Measurements from ENCODE around the gene IQCM. TPM values are rescaled to one million over a fixed set of nuclear protein-coding genes. Genes with fewer than 3 reads are reported as not detected.

The IQCM gene
- total and polyA plus RNA-seq, 2 donors (not counting 1 experiment from before 2014, with no cell fraction given), result not detected

- H3K79me2 ChIP-seq (ENCODE audit: control insufficient read depth, insufficient read depth, low read length), result no peaks in the 10 kb centered on the region
- H3K9ac ChIP-seq (ENCODE audit: insufficient read depth, low read length), result no peak overlapping the region
- no peak for DNase-seq (ENCODE audit: low read depth in 2 of 2)
- H3K4me2 ChIP-seq (ENCODE audit: extremely low read depth, insufficient read depth, low read length), result no peak overlapping the region
- no peaks in the 10 kb centered on the region for H3K4me1 ChIP-seq (ENCODE audit: control insufficient read depth, extremely low read depth, insufficient read depth, low read length)
- H3K36me3 ChIP-seq (ENCODE audit: control insufficient read depth, insufficient read depth, low read length), result no peaks in the 10 kb centered on the region
- no peaks in the 10 kb centered on the region for H4K20me1 ChIP-seq (ENCODE audit: control insufficient read depth, extremely low read depth, insufficient read depth, low read length)
- TF ChIP-seq EZH2 (IDR thresholded peaks at IDR 0.05; ENCODE audit: low read length, missing control alignments), result no peak
- no peak for TF ChIP-seq CTCF (conservative IDR thresholded peaks at IDR 0.05 in 1 of 2, IDR thresholded peaks at IDR 0.05 in 1 of 2; ENCODE audit: low read depth in 1 of 2, low read length in 2 of 2)
- H3K27ac ChIP-seq (ENCODE audit: insufficient read depth, low read length), result no peak overlapping the region
- H3K9me3 ChIP-seq (ENCODE audit: control insufficient read depth, insufficient read depth, low read depth, low read length), result no peaks in the 10 kb centered on the region
- H2AFZ ChIP-seq (ENCODE audit: low read length), result no peak overlapping the region
- H3K4me3 ChIP-seq (replicated peaks in 1 of 4; ENCODE audit: control extremely low read depth in 1 of 4, insufficient read depth in 1 of 4, low read depth in 3 of 4, low read length in 4 of 4), result no peak overlapping the region
- H3K27me3 ChIP-seq (ENCODE audit: control insufficient read depth, insufficient read depth, low read length), result no peaks in the 10 kb centered on the region
Observed at GRCh38 chr4:149835280-149835679, 19.6 kb upstream of the IQCM start.

DNA sequence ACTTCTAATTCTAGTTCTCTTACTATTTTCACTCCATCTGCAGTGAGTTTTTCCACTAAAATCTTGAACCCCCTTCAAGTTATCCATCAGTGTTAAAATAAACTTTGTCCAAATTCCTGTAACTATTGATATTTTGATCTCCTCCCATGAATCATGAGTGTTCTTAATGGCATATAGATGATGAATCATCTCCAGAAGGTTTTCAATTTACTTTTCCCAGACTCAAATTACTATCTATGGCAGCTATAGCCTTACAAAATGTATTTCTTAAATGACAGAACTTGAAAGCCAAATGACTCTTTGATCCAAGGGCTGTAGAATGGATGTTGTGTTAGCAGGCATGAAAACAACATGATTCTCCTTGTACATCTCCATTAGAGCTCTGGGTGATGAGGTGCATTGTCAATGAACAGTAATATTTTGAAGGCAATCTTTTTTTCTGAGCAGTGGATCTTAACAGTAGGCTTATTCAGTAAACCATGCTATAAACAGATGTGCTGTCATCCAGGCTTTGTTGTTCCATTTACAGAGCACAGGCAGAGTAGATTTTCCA lies 16.1 kb upstream of the IQCM start:
- H3K27me3 ChIP-seq (ENCODE audit: control insufficient read depth, insufficient read depth, low read length), result no peaks in the 10 kb centered on the region
- H3K36me3 ChIP-seq (ENCODE audit: control insufficient read depth, insufficient read depth, low read length), result no peaks in the 10 kb centered on the region
- H2AFZ ChIP-seq (ENCODE audit: low read length), result no peak overlapping the region
- H3K9ac ChIP-seq (ENCODE audit: insufficient read depth, low read length), result no peak overlapping the region
- H3K27ac ChIP-seq (ENCODE audit: insufficient read depth, low read length), result no peak overlapping the region
- no peak overlapping the region for H3K4me3 ChIP-seq (replicated peaks in 1 of 4; ENCODE audit: control extremely low read depth in 1 of 4, insufficient read depth in 1 of 4, low read depth in 3 of 4, low read length in 4 of 4)
- DNase-seq (ENCODE audit: low read depth in 2 of 2), result no peak
- H3K79me2 ChIP-seq (ENCODE audit: control insufficient read depth, insufficient read depth, low read length), result no peaks in the 10 kb centered on the region
- no peaks in the 10 kb centered on the region for H3K9me3 ChIP-seq (ENCODE audit: control insufficient read depth, insufficient read depth, low read depth, low read length)
- H4K20me1 ChIP-seq (ENCODE audit: control insufficient read depth, extremely low read depth, insufficient read depth, low read length), result no peaks in the 10 kb centered on the region
- no peak overlapping the region for H3K4me2 ChIP-seq (ENCODE audit: extremely low read depth, insufficient read depth, low read length)
- no peaks in the 10 kb centered on the region for H3K4me1 ChIP-seq (ENCODE audit: control insufficient read depth, extremely low read depth, insufficient read depth, low read length)
- no peak for TF ChIP-seq CTCF (conservative IDR thresholded peaks at IDR 0.05 in 1 of 2, IDR thresholded peaks at IDR 0.05 in 1 of 2; ENCODE audit: low read depth in 1 of 2, low read length in 2 of 2)
- TF ChIP-seq EZH2 (IDR thresholded peaks at IDR 0.05; ENCODE audit: low read length, missing control alignments), result no peak

- Histone ChIP-seq H3K4me1 (ENCODE audit: control insufficient read depth, extremely low read depth, insufficient read depth, low read length) (no peaks in the 10 kb centered on the region), H3K4me3 (replicated peaks in 1 of 4; ENCODE audit: control extremely low read depth in 1 of 4, insufficient read depth in 1 of 4, low read depth in 3 of 4, low read length in 4 of 4) (no peak overlapping the region), H3K36me3 (ENCODE audit: control insufficient read depth, insufficient read depth, low read length) (no peaks in the 10 kb centered on the region), H3K79me2 (ENCODE audit: control insufficient read depth, insufficient read depth, low read length) (no peaks in the 10 kb centered on the region), H3K27ac (ENCODE audit: insufficient read depth, low read length) (no peak overlapping the region), H3K9me3 (ENCODE audit: control insufficient read depth, insufficient read depth, low read depth, low read length) (no peaks in the 10 kb centered on the region), H3K27me3 (ENCODE audit: control insufficient read depth, insufficient read depth, low read length) (no peaks in the 10 kb centered on the region), H3K9ac (ENCODE audit: insufficient read depth, low read length) (no peak overlapping the region), H4K20me1 (ENCODE audit: control insufficient read depth, extremely low read depth, insufficient read depth, low read length) (no peaks in the 10 kb centered on the region), H2AFZ (ENCODE audit: low read length) (no peak overlapping the region), H3K4me2 (ENCODE audit: extremely low read depth, insufficient read depth, low read length) (no peak overlapping the region)
- TF ChIP-seq EZH2 (IDR thresholded peaks at IDR 0.05; ENCODE audit: low read length, missing control alignments) (no peak), CTCF (conservative IDR thresholded peaks at IDR 0.05 in 1 of 2, IDR thresholded peaks at IDR 0.05 in 1 of 2; ENCODE audit: low read depth in 1 of 2, low read length in 2 of 2) (no peak)
- peak in 1 of 2 donors; percentile 12 for DNase-seq (ENCODE audit: low read depth in 2 of 2)
Observed at GRCh38 chr4:149830823-149831222, 15.2 kb upstream of the IQCM start.
